ENCODE results near the gene ITGA3.

Gene ITGA3

GRCh38 chr17:50129728-50130558 lies 74.0 kb downstream of the ITGA3 start, which contains the start of gene SAMD14:
Gene SAMD14, minus strand, starts transcription at chr17:50130160. Its CDS starts 5,201 bp downstream, at chr17:50124959.
- no peak within 1 kb of the TSS for H2AFZ ChIP-seq (ENCODE audit: low read depth, low read length)
- DNase-seq (no peak), ATAC-seq (ENCODE audit: insufficient read depth, low read depth) (no peak)
- H3K36me3 ChIP-seq (ENCODE audit: insufficient read depth, low read length) = peaks cover 7% of the 10 kb centered on the region
- no peak within 1 kb of the TSS for H3K4me2 ChIP-seq (ENCODE audit: insufficient read depth, low read length)
- 0 out of 2 replicates have a peak, but pooled peaks cover 5% of the 10 kb centered on the region for H4K20me1 ChIP-seq (ENCODE audit: insufficient read depth, low read length)
- H3K4me3 ChIP-seq (ENCODE audit: low read depth in 1 of 2, low read length in 2 of 2) = no peak within 1 kb of the TSS
- H3K27ac ChIP-seq (ENCODE audit: low read length) = no peak within 1 kb of the TSS
- no peaks in the 10 kb centered on the region for H3K4me1 ChIP-seq (ENCODE audit: insufficient read depth, low read length)
- TF ChIP-seq EZH2 (IDR thresholded peaks at IDR 0.05; ENCODE audit: borderline replicate concordance, low read depth, low read length, severe bottlenecking) (no peak), CTCF (IDR thresholded peaks at IDR 0.05; ENCODE audit: borderline replicate concordance, extremely low read depth, low read length, poor library complexity, severe bottlenecking) (no peak)
- peaks cover 18% of the 10 kb centered on the region for H3K27me3 ChIP-seq (ENCODE audit: insufficient read depth, low read length, poor library complexity)
- H3K79me2 ChIP-seq (ENCODE audit: insufficient read depth, low read length) = no peaks in the 10 kb centered on the region
- no peak within 1 kb of the TSS for H3K9ac ChIP-seq (ENCODE audit: low read depth, low read length)
- H3K9me3 ChIP-seq (ENCODE audit: insufficient read depth, low read length, severe bottlenecking) = no peaks in the 10 kb centered on the region

- peaks cover 14% of the 10 kb centered on the region for H3K27me3 ChIP-seq (ENCODE audit: insufficient read depth, low read length, poor library complexity)
- H2AFZ ChIP-seq (ENCODE audit: low read depth, low read length) = no peak overlapping the region
- H3K4me3 ChIP-seq (ENCODE audit: low read depth in 1 of 2, low read length in 2 of 2) = no peak overlapping the region
- H4K20me1 ChIP-seq (ENCODE audit: insufficient read depth, low read length) = peaks cover 9% of the 10 kb centered on the region; the same call in 1 of the 2 replicates
- ATAC-seq (ENCODE audit: insufficient read depth, low read depth) (no peak), DNase-seq (no peak)
- H3K4me2 ChIP-seq (ENCODE audit: insufficient read depth, low read length) = no peak overlapping the region
- no peaks in the 10 kb centered on the region for H3K9me3 ChIP-seq (ENCODE audit: insufficient read depth, low read length, severe bottlenecking)
- H3K9ac ChIP-seq (ENCODE audit: low read depth, low read length) = no peak overlapping the region
- H3K27ac ChIP-seq (ENCODE audit: low read length) = no peak overlapping the region
- TF ChIP-seq EZH2 (IDR thresholded peaks at IDR 0.05; ENCODE audit: borderline replicate concordance, low read depth, low read length, severe bottlenecking) = no peak
- no peak for TF ChIP-seq CTCF (IDR thresholded peaks at IDR 0.05; ENCODE audit: borderline replicate concordance, extremely low read depth, low read length, poor library complexity, severe bottlenecking)
- no peaks in the 10 kb centered on the region for H3K79me2 ChIP-seq (ENCODE audit: insufficient read depth, low read length)
- peaks cover 12% of the 10 kb centered on the region for H3K36me3 ChIP-seq (ENCODE audit: insufficient read depth, low read length)
- no peaks in the 10 kb centered on the region for H3K4me1 ChIP-seq (ENCODE audit: insufficient read depth, low read length)
Observed at GRCh38 chr17:50130559-50131305, 74.8 kb downstream of the ITGA3 start.

DNA sequence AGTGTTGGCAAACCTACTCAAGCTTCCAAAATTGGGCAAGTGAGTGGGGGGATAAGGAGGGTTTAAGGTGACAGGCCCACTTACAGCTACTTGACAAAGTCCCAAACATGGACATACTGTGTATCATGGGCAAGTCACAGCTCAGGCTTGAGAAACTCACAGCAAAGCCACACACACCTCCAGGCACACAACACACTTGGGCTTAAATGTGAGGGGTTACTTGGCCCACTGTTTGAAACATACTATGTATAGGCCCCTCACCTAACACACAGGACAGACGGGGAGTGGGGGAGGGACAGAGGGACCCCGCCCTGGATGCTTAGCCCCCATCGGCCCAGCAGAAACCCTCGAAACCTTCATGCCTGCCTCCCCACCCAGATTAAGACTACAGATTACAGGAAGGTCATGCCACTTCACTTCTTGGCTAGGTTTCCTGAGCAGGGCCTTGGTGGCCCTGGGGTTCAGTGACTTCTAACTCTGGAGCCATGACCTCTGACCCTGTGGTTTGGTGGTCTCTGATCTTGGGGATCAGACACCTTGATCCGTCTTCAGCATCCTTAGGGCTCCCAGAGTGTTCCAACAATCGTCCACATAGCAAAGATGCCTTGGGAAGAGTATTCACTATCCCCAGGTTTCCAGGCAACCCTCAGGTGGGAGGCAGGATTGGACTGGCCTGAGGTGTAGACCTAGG lies 76.3 kb downstream of the ITGA3 start:
- no peaks in the 10 kb centered on the region for H3K79me2 ChIP-seq (ENCODE audit: insufficient read depth, low read length)
- no peak overlapping the region for H3K9ac ChIP-seq (ENCODE audit: low read depth, low read length)
- H3K4me3 ChIP-seq (ENCODE audit: low read depth in 1 of 2, low read length in 2 of 2) = no peak overlapping the region
- TF ChIP-seq EZH2 (IDR thresholded peaks at IDR 0.05; ENCODE audit: borderline replicate concordance, low read depth, low read length, severe bottlenecking) (no peak), CTCF (IDR thresholded peaks at IDR 0.05; ENCODE audit: borderline replicate concordance, extremely low read depth, low read length, poor library complexity, severe bottlenecking) (no peak)
- H4K20me1 ChIP-seq (ENCODE audit: insufficient read depth, low read length) = peaks cover 15% of the 10 kb centered on the region; the same call in 1 of the 2 replicates
- no peak overlapping the region for H2AFZ ChIP-seq (ENCODE audit: low read depth, low read length)
- peaks cover 27% of the 10 kb centered on the region for H3K36me3 ChIP-seq (ENCODE audit: insufficient read depth, low read length)
- H3K27me3 ChIP-seq (ENCODE audit: insufficient read depth, low read length, poor library complexity) = peaks cover 12% of the 10 kb centered on the region
- H3K4me1 ChIP-seq (ENCODE audit: insufficient read depth, low read length) = no peaks in the 10 kb centered on the region
- no peaks in the 10 kb centered on the region for H3K9me3 ChIP-seq (ENCODE audit: insufficient read depth, low read length, severe bottlenecking)
- no peak overlapping the region for H3K27ac ChIP-seq (ENCODE audit: low read length)
- ATAC-seq (ENCODE audit: insufficient read depth, low read depth) = peak; percentile 32; the same call in 1 of the 3 replicates
- DNase-seq = no peak
- no peak overlapping the region for H3K4me2 ChIP-seq (ENCODE audit: insufficient read depth, low read length)

All from DND-41 (cell line).